Measurements from ENCODE around the gene FAM117A. TPM values are rescaled to one million over a fixed set of nuclear protein-coding genes. Genes with fewer than 3 reads are reported as not detected.

FAM117A gene
- total and polyA plus RNA-seq, 10 of the 15 experiments (the other 5 are each of a cell fraction or from before 2014, with no cell fraction given) = 2.1 to 29.6 (median 20.0) TPM

DNA sequence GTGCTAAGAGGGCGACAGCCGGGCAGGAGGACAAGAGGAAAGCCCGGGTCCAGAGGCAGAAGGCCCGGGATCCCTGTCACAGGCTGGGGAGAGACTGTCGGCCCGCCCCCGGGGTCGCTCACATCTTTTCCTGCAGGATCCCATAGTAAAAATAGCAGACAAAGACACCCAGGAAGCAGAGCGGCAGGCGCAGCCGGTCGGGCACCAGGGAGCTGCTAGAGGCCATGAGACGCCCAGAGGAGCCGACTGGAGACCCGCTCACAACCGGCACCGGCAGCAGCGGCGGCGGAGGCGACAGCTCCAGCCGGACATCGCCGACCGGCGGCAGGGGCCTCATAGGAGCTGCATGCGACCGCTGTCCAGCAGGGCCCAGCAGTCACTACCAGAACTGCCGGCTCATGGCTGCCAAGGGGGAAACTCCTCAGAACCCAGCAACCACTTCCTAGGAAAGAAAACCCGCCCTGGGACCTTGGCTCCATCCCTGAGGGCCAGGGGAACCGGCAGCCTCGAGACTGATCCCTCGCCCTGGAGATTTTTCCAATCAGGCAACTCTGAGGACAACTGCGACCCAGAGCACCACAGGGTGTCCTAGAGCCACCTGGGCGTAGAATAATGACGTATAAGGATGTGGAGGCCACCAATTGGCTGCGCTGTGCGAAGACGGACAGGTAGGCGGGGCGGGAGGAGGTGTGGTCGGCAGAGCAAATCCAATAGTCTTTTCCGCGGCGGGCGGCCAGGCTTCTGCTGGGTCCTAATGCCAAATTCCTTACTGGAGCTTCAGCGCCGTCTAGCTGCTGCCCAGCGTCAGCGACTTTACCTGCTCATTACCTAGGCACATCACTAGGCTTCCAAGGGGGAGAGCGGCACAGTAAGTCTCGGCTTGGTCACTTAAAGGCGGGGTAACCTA is 56.1 kb downstream of the FAM117A start, which contains the start of gene SLC35B1 (continued):
- TF ChIP-seq CBX3 (IDR thresholded peaks at IDR 0.05; ENCODE audit: borderline replicate concordance, low read depth) = no peak
- TF ChIP-seq, protein P1, sequence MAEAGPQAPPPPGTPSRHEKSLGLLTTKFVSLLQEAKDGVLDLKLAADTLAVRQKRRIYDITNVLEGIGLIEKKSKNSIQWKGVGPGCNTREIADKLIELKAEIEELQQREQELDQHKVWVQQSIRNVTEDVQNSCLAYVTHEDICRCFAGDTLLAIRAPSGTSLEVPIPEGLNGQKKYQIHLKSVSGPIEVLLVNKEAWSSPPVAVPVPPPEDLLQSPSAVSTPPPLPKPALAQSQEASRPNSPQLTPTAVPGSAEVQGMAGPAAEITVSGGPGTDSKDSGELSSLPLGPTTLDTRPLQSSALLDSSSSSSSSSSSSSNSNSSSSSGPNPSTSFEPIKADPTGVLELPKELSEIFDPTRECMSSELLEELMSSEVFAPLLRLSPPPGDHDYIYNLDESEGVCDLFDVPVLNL (IDR thresholded peaks at IDR 0.05; ENCODE audit: low read depth, low read length) = no peak
- TF ChIP-seq, protein P2, sequence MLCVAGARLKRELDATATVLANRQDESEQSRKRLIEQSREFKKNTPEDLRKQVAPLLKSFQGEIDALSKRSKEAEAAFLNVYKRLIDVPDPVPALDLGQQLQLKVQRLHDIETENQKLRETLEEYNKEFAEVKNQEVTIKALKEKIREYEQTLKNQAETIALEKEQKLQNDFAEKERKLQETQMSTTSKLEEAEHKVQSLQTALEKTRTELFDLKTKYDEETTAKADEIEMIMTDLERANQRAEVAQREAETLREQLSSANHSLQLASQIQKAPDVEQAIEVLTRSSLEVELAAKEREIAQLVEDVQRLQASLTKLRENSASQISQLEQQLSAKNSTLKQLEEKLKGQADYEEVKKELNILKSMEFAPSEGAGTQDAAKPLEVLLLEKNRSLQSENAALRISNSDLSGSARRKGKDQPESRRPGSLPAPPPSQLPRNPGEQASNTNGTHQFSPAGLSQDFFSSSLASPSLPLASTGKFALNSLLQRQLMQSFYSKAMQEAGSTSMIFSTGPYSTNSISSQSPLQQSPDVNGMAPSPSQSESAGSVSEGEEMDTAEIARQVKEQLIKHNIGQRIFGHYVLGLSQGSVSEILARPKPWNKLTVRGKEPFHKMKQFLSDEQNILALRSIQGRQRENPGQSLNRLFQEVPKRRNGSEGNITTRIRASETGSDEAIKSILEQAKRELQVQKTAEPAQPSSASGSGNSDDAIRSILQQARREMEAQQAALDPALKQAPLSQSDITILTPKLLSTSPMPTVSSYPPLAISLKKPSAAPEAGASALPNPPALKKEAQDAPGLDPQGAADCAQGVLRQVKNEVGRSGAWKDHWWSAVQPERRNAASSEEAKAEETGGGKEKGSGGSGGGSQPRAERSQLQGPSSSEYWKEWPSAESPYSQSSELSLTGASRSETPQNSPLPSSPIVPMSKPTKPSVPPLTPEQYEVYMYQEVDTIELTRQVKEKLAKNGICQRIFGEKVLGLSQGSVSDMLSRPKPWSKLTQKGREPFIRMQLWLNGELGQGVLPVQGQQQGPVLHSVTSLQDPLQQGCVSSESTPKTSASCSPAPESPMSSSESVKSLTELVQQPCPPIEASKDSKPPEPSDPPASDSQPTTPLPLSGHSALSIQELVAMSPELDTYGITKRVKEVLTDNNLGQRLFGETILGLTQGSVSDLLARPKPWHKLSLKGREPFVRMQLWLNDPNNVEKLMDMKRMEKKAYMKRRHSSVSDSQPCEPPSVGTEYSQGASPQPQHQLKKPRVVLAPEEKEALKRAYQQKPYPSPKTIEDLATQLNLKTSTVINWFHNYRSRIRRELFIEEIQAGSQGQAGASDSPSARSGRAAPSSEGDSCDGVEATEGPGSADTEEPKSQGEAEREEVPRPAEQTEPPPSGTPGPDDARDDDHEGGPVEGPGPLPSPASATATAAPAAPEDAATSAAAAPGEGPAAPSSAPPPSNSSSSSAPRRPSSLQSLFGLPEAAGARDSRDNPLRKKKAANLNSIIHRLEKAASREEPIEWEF (IDR thresholded peaks at IDR 0.05; ENCODE audit: insufficient replicate concordance, low read depth, low read length) = no peak
- TF ChIP-seq JUND (IDR thresholded peaks at IDR 0.05; ENCODE audit: low read depth, low read length) = no peak
- TF ChIP-seq, protein P3, sequence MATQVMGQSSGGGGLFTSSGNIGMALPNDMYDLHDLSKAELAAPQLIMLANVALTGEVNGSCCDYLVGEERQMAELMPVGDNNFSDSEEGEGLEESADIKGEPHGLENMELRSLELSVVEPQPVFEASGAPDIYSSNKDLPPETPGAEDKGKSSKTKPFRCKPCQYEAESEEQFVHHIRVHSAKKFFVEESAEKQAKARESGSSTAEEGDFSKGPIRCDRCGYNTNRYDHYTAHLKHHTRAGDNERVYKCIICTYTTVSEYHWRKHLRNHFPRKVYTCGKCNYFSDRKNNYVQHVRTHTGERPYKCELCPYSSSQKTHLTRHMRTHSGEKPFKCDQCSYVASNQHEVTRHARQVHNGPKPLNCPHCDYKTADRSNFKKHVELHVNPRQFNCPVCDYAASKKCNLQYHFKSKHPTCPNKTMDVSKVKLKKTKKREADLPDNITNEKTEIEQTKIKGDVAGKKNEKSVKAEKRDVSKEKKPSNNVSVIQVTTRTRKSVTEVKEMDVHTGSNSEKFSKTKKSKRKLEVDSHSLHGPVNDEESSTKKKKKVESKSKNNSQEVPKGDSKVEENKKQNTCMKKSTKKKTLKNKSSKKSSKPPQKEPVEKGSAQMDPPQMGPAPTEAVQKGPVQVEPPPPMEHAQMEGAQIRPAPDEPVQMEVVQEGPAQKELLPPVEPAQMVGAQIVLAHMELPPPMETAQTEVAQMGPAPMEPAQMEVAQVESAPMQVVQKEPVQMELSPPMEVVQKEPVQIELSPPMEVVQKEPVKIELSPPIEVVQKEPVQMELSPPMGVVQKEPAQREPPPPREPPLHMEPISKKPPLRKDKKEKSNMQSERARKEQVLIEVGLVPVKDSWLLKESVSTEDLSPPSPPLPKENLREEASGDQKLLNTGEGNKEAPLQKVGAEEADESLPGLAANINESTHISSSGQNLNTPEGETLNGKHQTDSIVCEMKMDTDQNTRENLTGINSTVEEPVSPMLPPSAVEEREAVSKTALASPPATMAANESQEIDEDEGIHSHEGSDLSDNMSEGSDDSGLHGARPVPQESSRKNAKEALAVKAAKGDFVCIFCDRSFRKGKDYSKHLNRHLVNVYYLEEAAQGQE (IDR thresholded peaks at IDR 0.05; ENCODE audit: low read depth, low read length) = no peak
- TF ChIP-seq TCF7 (IDR thresholded peaks at IDR 0.05; ENCODE audit: borderline replicate concordance) = no peak
- peak in 1 of 2 experiments; percentile 61; a peak in 2 of 4 replicates for TF ChIP-seq SRF (IDR thresholded peaks at IDR 0.05; ENCODE audit: low read depth in 2 of 2, low read length in 2 of 2)
- no peak for TF ChIP-seq MEF2A (IDR thresholded peaks at IDR 0.05; ENCODE audit: insufficient read depth, low read depth, low read length)
- TF ChIP-seq PAX5 (IDR thresholded peaks at IDR 0.05; ENCODE audit: borderline replicate concordance, low read depth, low read length) = no peak
- TF ChIP-seq POLR2AphosphoS2 (IDR thresholded peaks at IDR 0.05; ENCODE audit: low read depth, low read length) = peak; percentile 94
- no peak for TF ChIP-seq SMAD1 (IDR thresholded peaks at IDR 0.05; ENCODE audit: low read depth, partially characterized antibody)
- peak; percentile 53; the same call in 1 of the 2 replicates for TF ChIP-seq NFIC (IDR thresholded peaks at IDR 0.05; ENCODE audit: low read depth, low read length)
- TF ChIP-seq ZNF24 (IDR thresholded peaks at IDR 0.05) = peak; percentile 39; the same call in 1 of the 2 replicates
- TF ChIP-seq GATAD2B (conservative IDR thresholded peaks at IDR 0.05; ENCODE audit: low read depth) = no peak
- TF ChIP-seq RAD21 (IDR thresholded peaks at IDR 0.05; ENCODE audit: insufficient read depth, low read depth, low read length) = peak; percentile 70
- TF ChIP-seq, protein P4, sequence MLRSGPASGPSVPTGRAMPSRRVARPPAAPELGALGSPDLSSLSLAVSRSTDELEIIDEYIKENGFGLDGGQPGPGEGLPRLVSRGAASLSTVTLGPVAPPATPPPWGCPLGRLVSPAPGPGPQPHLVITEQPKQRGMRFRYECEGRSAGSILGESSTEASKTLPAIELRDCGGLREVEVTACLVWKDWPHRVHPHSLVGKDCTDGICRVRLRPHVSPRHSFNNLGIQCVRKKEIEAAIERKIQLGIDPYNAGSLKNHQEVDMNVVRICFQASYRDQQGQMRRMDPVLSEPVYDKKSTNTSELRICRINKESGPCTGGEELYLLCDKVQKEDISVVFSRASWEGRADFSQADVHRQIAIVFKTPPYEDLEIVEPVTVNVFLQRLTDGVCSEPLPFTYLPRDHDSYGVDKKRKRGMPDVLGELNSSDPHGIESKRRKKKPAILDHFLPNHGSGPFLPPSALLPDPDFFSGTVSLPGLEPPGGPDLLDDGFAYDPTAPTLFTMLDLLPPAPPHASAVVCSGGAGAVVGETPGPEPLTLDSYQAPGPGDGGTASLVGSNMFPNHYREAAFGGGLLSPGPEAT (IDR thresholded peaks at IDR 0.05; ENCODE audit: low read depth) = peak; percentile 100

Measured in GM12878 (cell line).